Kidney (tissue), 14 donors: ENCODE results near the gene DNASE1L3. TPM values are rescaled to one million over a fixed set of nuclear protein-coding genes. Genes with fewer than 3 reads are reported as not detected.

Experiments
- DNase-seq, 5 donors: peaks; one replicate each; pipeline ENCODE4 v3.0.0-alpha.2; 2013 to 2020
- FAIRE-seq: peaks from 2 replicates; lab custom pipeline; 2012; peaks lifted over from hg19 to GRCh38; lab: Jason Lieb, UNC
- H3K27ac ChIP-seq, 2 donors: one replicate each; pipeline ENCODE4 v1.7.0; 2013; ENCODE audit warnings: low read depth in 2 of 2, low read length in 2 of 2, inconsistent platforms in 1 of 2
- H3K27me3 ChIP-seq: one replicate; pipeline ENCODE4 v1.7.1; 2013; ENCODE audit warnings: low read length, inconsistent platforms; ENCODE audit not compliant: control insufficient read depth, insufficient read depth
- H3K36me3 ChIP-seq, 3 donors: one replicate each; pipeline versions ENCODE4 v1.7.0 to v1.7.1; 2013; ENCODE audit warnings: low read length in 3 of 3, control low read depth in 1 of 3, inconsistent platforms in 1 of 3; ENCODE audit not compliant: insufficient read depth in 3 of 3, control insufficient read depth in 2 of 3
- H3K4me1 ChIP-seq, 3 donors: one replicate each; pipeline versions ENCODE4 v1.7.0 to v1.7.1; 2013; ENCODE audit warnings: low read length in 3 of 3, inconsistent platforms in 1 of 3, low read depth in 1 of 3; ENCODE audit not compliant: control insufficient read depth in 2 of 3, insufficient read depth in 2 of 3
- H3K4me3 ChIP-seq, 3 donors: one replicate each; pipeline versions ENCODE4 v1.7.0 to v1.8.1; 2013; ENCODE audit warnings: low read length in 3 of 3, control low read depth in 1 of 3, inconsistent platforms in 1 of 3
- H3K9ac ChIP-seq, 3 donors: one replicate each; pipeline versions ENCODE4 v1.7.0 to v1.7.1; 2013; ENCODE audit warnings: low read length in 3 of 3, control low read depth in 1 of 3, inconsistent platforms in 1 of 3
- H3K9me3 ChIP-seq, 3 donors: one replicate each; pipeline versions ENCODE4 v1.7.0 to v1.7.1; 2013; ENCODE audit warnings: low read length in 3 of 3, control low read depth in 1 of 3, inconsistent platforms in 1 of 3; ENCODE audit not compliant: control insufficient read depth in 2 of 3, insufficient read depth in 1 of 3
- CTCF ChIP-seq: IDR thresholded peaks from 3 replicates; pipeline ENCODE4 v1.5.1; 2012; ENCODE audit warnings: mild to moderate bottlenecking, moderate library complexity, borderline replicate concordance; ENCODE audit not compliant: insufficient read depth; ENCODE audit errors: extremely low read depth
- intact Hi-C: fragments of 100-400 bp; cut with DNase I; formaldehyde crosslinking; loops from one replicate; pipeline ENCODE4 v1.11.1; 2022
- polyA plus RNA-seq: library from polyadenylated mRNA; stranded (reverse); fragments of 350-450 nt; fragmentation: Illumina TruSeq; extraction: RNeasy Lipid Tissue Mini Kit (QIAGEN cat#74804); gene quantifications from one replicate; pipeline ENCODE4 v1.2.3, GENCODE V29; 2014; ENCODE audit warnings: low read depth, low replicate concordance; ENCODE audit not compliant: insufficient read depth
- total RNA-seq: library from RNA; stranded (reverse); fragmentation: NEBNext Ultra II Directional; extraction: Animal tissue kit (Norgen Biotek cat#: 25700); gene quantifications from one replicate; pipeline ENCODE4 v1.2.1, GENCODE V29; 2021
- donor health status: control.
- donor health status: control.
- donor health status: control.
- donor health status: control.
- donor health status: control.
- donor health status: DM: yes; HTN: yes; CAD: no.
- donor health status: Normal renal cell carcinoma (clear cell type).

Gene DNASE1L3
- total and polyA plus RNA-seq, 2 donors from 2014 or later, result 24.9 to 27.5 TPM

DNA sequence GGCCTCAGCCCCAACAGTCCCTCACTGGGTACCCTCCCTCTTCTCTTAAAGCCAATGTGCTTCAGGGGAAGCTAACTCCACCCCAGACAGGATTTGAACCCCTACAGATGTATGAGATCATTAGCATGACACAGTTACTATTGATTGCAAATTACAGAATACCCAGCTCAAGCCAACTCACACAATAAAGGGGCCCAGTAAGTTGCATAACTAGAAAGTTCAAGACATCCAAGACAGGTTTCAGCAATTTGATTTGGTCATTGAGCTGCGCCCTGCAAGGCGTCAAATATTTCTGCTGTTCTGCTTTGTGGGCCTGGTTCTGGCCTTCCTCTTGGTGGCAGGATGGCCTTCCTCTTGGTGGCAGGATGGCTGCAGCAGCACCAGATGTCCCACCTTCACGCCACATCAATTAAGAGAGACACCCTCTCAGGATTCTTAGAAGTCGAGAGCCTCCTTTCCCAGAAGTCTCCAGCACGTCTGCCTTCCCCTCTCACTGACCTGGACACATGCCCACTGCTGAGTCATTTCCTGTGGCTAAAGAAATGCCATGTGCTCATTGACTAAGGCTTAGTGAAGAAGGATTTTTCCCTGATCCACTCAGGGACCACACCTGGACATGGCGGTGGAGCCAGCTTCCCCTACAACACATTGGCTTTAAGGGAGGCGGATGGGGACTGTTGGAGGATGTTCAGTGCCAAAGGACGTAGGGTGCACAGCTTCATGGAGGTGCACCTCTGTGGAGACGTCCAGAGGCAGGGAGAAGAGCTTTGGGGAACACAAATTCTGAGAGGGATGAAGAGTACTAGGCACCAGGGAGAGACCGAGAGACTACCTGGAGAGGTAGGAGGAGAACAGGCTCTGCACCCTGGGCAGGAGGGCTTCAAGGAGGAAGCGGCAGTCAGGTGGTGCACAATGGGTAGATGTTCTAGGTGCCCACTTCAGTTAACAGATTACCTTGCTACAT, 49.1 kb downstream of the DNASE1L3 start:
- no peak overlapping the region for H3K9ac ChIP-seq
- H3K36me3 ChIP-seq, result peaks cover 2 to 38% (median 10%) of the 10 kb centered on the region in 3 donors
- no peaks in the 10 kb centered on the region for H3K27me3 ChIP-seq
- TF ChIP-seq CTCF, result no peak
- DNase-seq (peak in 2 of 5 donors; percentile 56 to 81), FAIRE-seq (no peak)
- no peak overlapping the region for H3K4me3 ChIP-seq
- intact Hi-C loops, result no loop called here
- H3K4me1 ChIP-seq, result peaks cover 12 to 24% (median 16%) of the 10 kb centered on the region in 3 donors
- H3K27ac ChIP-seq, result peak overlapping the region; percentile 6 to 14
- no peaks in the 10 kb centered on the region for H3K9me3 ChIP-seq

DNA sequence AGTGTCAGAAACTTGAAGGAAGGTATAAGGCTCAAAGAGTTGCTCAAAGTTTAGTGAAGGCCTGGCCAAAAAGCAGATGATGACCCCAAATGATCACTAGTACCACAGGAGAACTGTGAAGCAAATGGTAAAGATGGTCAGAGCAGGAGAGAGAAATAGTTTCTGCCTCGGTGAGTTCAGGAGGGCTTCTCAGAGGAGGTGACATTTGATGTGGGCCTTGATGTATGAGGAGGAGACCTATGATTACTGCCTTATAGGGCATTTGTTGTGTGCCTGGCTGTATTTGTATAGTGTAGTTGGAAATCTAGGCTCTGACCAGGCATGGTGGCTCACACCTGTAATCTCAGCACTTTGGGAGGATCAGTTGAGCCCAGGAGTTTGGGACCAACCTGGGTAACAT, 50.4 kb downstream of the DNASE1L3 start:
- peaks cover 2 to 50% (median 12%) of the 10 kb centered on the region in 3 donors for H3K36me3 ChIP-seq
- no peak for TF ChIP-seq CTCF

DNA sequence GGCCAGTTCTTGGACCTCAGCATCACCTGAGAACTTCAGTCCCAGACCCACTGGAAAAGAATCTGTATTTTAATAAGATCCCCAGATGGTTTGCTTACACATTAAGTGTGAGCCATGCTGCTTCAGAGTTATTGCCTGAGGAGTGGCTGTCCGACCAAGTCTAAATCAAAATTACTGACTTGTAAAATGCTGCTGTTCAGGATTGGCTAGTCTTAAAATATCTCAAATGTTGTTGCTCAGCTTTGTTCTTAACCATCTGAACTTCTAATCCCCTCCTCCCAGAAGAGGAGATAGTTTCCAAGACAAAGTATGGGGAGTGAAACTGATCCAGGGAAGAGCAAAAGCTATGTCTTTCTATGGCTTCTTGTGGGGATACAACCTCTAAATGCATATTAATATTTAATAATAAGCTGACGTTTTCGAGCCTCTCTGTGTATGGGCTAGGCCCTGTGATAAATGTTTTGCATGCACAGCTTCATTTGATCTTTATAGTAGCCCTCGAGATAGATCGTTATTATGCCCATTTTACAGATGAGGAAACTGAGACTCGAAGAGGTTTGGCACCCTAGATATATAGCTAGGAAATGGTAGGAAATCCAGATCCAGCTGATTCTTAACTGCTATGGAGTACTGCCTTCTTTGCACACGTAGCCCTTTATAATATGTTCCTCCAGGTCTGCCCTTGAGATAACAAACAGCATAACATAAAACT, 52.2 kb downstream of the DNASE1L3 start:
- FAIRE-seq (no peak), DNase-seq (peak in 2 of 5 donors; percentile 71 to 88)
- no peaks in the 10 kb centered on the region for H3K9me3 ChIP-seq
- intact Hi-C loops, result no loop called here
- no peak for TF ChIP-seq CTCF
- no peak overlapping the region for H3K4me3 ChIP-seq
- H3K4me1 ChIP-seq, result peaks cover 0 to 12% (median 6%) of the 10 kb centered on the region in 3 donors
- H3K9ac ChIP-seq, result no peak overlapping the region
- peaks cover 2 to 61% (median 20%) of the 10 kb centered on the region in 3 donors for H3K36me3 ChIP-seq
- no peaks in the 10 kb centered on the region for H3K27me3 ChIP-seq
- no peak overlapping the region for H3K27ac ChIP-seq

More for the DNA sequence above, 50.4 kb downstream of the DNASE1L3 start:
- Histone ChIP-seq H3K27me3 (no peaks in the 10 kb centered on the region), H3K27ac (no peak overlapping the region), H3K9me3 (no peaks in the 10 kb centered on the region), H3K9ac (no peak overlapping the region), H3K4me1 (peaks cover 12 to 21% (median 16%) of the 10 kb centered on the region in 3 donors), H3K4me3 (no peak overlapping the region)
- no peak for FAIRE-seq
- no peak for DNase-seq
- intact Hi-C loops, result no loop called here
